HEK293 (cell line): ENCODE data around the gene CLIC4.

Experiments used
- CTCF ChIA-PET: fragments of 350-600 bp; formaldehyde crosslinking; extraction: SDS; loops from one replicate; lab custom pipeline; 2021; ENCODE audit warnings: antibody characterized with exemption; lab: Yijun Ruan, JAX
- POLR2A ChIA-PET: fragments of 300-600 bp; formaldehyde crosslinking; extraction: SDS; loops from one replicate; lab custom pipeline; 2020; ENCODE audit warnings: antibody characterized with exemption, inconsistent platforms; lab: Yijun Ruan, JAX
- H3K27ac ChIP-seq: fragments of 200-500 bp; sonication (Bioruptor generic); 2 replicates; pipeline ENCODE4 v1.5.1; 2014; ENCODE audit warnings: low read depth, low read length, control low read depth, inconsistent platforms; ENCODE audit errors: extremely low read depth
- H3K36me3 ChIP-seq, 2 experiments: fragments of 200-500 bp in 1 of 2; sonication (Bioruptor generic) in 1 of 2; 1 replicate in 1 of 2; 2 replicates in 1 of 2; pipeline ENCODE4 v1.5.1; 2014 to 2017; ENCODE audit warnings: inconsistent platforms in 2 of 2, low read length in 2 of 2; ENCODE audit not compliant: control insufficient read depth in 2 of 2, insufficient read depth in 1 of 2
- H3K4me1 ChIP-seq: fragments of 200-500 bp; sonication (Bioruptor generic); 2 replicates; pipeline ENCODE4 v1.5.1; 2014; ENCODE audit warnings: mild to moderate bottlenecking, low read length, inconsistent platforms; ENCODE audit not compliant: control insufficient read depth, insufficient read depth
- H3K4me3 ChIP-seq: 2 replicates; pipeline ENCODE4 v1.5.1; 2011; ENCODE audit warnings: low read depth, mild to moderate bottlenecking, control low read depth, low read length, moderate library complexity
- H3K9me3 ChIP-seq: fragments of 200-500 bp; sonication (Bioruptor generic); 2 replicates; pipeline ENCODE4 v1.5.1; 2014; ENCODE audit warnings: low read depth, low read length, inconsistent platforms; ENCODE audit not compliant: control insufficient read depth, insufficient read depth
- ATF2 ChIP-seq: fragments of 450-650 bp; formaldehyde crosslinking; IDR thresholded peaks from 2 replicates; pipeline ENCODE4 v1.5.1; 2016; ENCODE audit warnings: missing biosample characterization, missing genetic modification characterization, low read depth
- BCL6B ChIP-seq: fragments of 450-650 bp; formaldehyde crosslinking; IDR thresholded peaks from 2 replicates; pipeline ENCODE4 v1.5.1; 2017; ENCODE audit warnings: missing biosample characterization, missing genetic modification characterization
- GLI2 ChIP-seq: fragments of 450-650 bp; formaldehyde crosslinking; IDR thresholded peaks from 2 replicates; pipeline ENCODE4; 2017; ENCODE audit warnings: missing biosample characterization, missing genetic modification characterization, low read depth, borderline replicate concordance
- GLIS1 ChIP-seq: fragments of 450-650 bp; formaldehyde crosslinking; IDR thresholded peaks from 2 replicates; pipeline ENCODE4 v1.5.1; 2016; ENCODE audit warnings: missing biosample characterization, missing genetic modification characterization
- MEIS1 ChIP-seq: sonication (generic); formaldehyde crosslinking; IDR thresholded peaks from 2 replicates; pipeline ENCODE4 v1.8.1; 2022; ENCODE audit warnings: missing genetic modification reagents, mild to moderate bottlenecking, borderline replicate concordance
- PRDM2 ChIP-seq: fragments of 450-650 bp; formaldehyde crosslinking; IDR thresholded peaks from 2 replicates; pipeline ENCODE4 v1.5.1; 2016; ENCODE audit warnings: missing biosample characterization, missing genetic modification characterization, borderline replicate concordance
- SP3 ChIP-seq: fragments of 450-650 bp; formaldehyde crosslinking; IDR thresholded peaks from 2 replicates; pipeline ENCODE4 v1.5.1; 2016; ENCODE audit warnings: missing biosample characterization, missing genetic modification characterization
- SP7 ChIP-seq: fragments of 450-650 bp; formaldehyde crosslinking; IDR thresholded peaks from 2 replicates; pipeline ENCODE4 v1.5.1; 2016; ENCODE audit warnings: missing biosample characterization, missing genetic modification characterization
- YY1 ChIP-seq: fragments of 450-650 bp; formaldehyde crosslinking; IDR thresholded peaks from 2 replicates; pipeline ENCODE4 v1.5.1; 2018; ENCODE audit warnings: missing biosample characterization, missing genetic modification characterization
- ZEB2 ChIP-seq: fragments of 450-650 bp; formaldehyde crosslinking; IDR thresholded peaks from 2 replicates; pipeline ENCODE4 v1.5.1; 2016; ENCODE audit warnings: missing biosample characterization, missing genetic modification characterization
- ZNF138 ChIP-seq: fragments of 450-650 bp; formaldehyde crosslinking; IDR thresholded peaks from 2 replicates; pipeline ENCODE4 v1.5.1; 2016; ENCODE audit warnings: missing biosample characterization, missing genetic modification characterization, borderline replicate concordance
- ZNF239 ChIP-seq: fragments of 450-650 bp; formaldehyde crosslinking; IDR thresholded peaks from 2 replicates; pipeline ENCODE4 v1.5.1; 2016; ENCODE audit warnings: missing biosample characterization, missing genetic modification characterization
- ZNF266 ChIP-seq: fragments of 450-650 bp; formaldehyde crosslinking; IDR thresholded peaks from 2 replicates; pipeline ENCODE4 v1.5.1; 2016; ENCODE audit warnings: missing biosample characterization, missing genetic modification characterization, low read depth
- ZNF311 ChIP-seq: fragments of 450-650 bp; formaldehyde crosslinking; IDR thresholded peaks from 2 replicates; pipeline ENCODE4 v1.5.1; 2017; ENCODE audit warnings: missing biosample characterization, missing genetic modification characterization, borderline replicate concordance
- ZNF394 ChIP-seq: fragments of 450-650 bp; formaldehyde crosslinking; IDR thresholded peaks from 2 replicates; pipeline ENCODE4 v1.5.1; 2016; ENCODE audit warnings: missing biosample characterization, missing genetic modification characterization, mild to moderate bottlenecking, moderate library complexity, borderline replicate concordance
- ZNF768 ChIP-seq: fragments of 450-650 bp; formaldehyde crosslinking; IDR thresholded peaks from 2 replicates; pipeline ENCODE4 v1.5.1; 2018; ENCODE audit warnings: missing biosample characterization, mild to moderate bottlenecking, missing genetic modification characterization
- TF ChIP-seq, protein P1 (sequence below): fragments of 450-650 bp; formaldehyde crosslinking; conservative IDR thresholded peaks from 2 replicates; pipeline ENCODE4 v1.5.1; 2016; ENCODE audit warnings: low read depth, missing biosample characterization, missing genetic modification characterization
- TF ChIP-seq, protein P2 (sequence below): fragments of 450-650 bp; formaldehyde crosslinking; IDR thresholded peaks from 2 replicates; pipeline ENCODE4 v1.5.1; 2017; ENCODE audit warnings: missing biosample characterization, missing genetic modification characterization
- TF ChIP-seq, protein P3 (sequence below): fragments of 450-650 bp; formaldehyde crosslinking; IDR thresholded peaks from 2 replicates; pipeline ENCODE4 v1.5.1; 2017; ENCODE audit warnings: missing biosample characterization, missing genetic modification characterization

CLIC4 gene

GRCh38 chr1:24830680-24831272, 85.5 kb downstream of the CLIC4 start (continued):
- no peak for TF ChIP-seq PRDM2 (tag by site-specific recombination)
- TF ChIP-seq ZNF768 (tag by site-specific recombination), result no peak
- TF ChIP-seq SP3 (tag by site-specific recombination), result no peak
- no peak for TF ChIP-seq BCL6B (tag by site-specific recombination)
- TF ChIP-seq YY1 (tag by site-specific recombination), result no peak
- no peak for TF ChIP-seq ZNF394 (tag by site-specific recombination)

GRCh38 chr1:24841593-24841992, 96.3 kb downstream of the CLIC4 start:
- no peaks in the 10 kb centered on the region for H3K4me1 ChIP-seq
- H3K27ac ChIP-seq, result no peak overlapping the region
- ChIA-PET CTCF (interaction anchor here (0.7 to 2.6 kb wide), 5 partner anchors 9 to 450 kb away, joined by 3 to 14 read pairs (median 3); no protein-coding TSS in a partner anchor), POLR2A (no interaction called here)
- no peak overlapping the region for H3K4me3 ChIP-seq
- peaks cover 0 to 25% of the 10 kb centered on the region in 2 experiments; a peak in 2 of 3 replicates for H3K36me3 ChIP-seq
- H3K9me3 ChIP-seq, result no peaks in the 10 kb centered on the region
- TF ChIP-seq GLI2 (tag by site-specific recombination) (no peak), MEIS1 (CRISPR knock-in tag) (no peak), ZNF311 (tag by site-specific recombination) (no peak), ZEB2 (tag by site-specific recombination) (no peak), ZNF239 (tag by site-specific recombination) (no peak), GLIS1 (no peak), ZNF266 (no peak), ATF2 (tag by site-specific recombination) (no peak), ZNF138 (tag by site-specific recombination) (no peak), SP7 (no peak)
- TF ChIP-seq, protein P1, sequence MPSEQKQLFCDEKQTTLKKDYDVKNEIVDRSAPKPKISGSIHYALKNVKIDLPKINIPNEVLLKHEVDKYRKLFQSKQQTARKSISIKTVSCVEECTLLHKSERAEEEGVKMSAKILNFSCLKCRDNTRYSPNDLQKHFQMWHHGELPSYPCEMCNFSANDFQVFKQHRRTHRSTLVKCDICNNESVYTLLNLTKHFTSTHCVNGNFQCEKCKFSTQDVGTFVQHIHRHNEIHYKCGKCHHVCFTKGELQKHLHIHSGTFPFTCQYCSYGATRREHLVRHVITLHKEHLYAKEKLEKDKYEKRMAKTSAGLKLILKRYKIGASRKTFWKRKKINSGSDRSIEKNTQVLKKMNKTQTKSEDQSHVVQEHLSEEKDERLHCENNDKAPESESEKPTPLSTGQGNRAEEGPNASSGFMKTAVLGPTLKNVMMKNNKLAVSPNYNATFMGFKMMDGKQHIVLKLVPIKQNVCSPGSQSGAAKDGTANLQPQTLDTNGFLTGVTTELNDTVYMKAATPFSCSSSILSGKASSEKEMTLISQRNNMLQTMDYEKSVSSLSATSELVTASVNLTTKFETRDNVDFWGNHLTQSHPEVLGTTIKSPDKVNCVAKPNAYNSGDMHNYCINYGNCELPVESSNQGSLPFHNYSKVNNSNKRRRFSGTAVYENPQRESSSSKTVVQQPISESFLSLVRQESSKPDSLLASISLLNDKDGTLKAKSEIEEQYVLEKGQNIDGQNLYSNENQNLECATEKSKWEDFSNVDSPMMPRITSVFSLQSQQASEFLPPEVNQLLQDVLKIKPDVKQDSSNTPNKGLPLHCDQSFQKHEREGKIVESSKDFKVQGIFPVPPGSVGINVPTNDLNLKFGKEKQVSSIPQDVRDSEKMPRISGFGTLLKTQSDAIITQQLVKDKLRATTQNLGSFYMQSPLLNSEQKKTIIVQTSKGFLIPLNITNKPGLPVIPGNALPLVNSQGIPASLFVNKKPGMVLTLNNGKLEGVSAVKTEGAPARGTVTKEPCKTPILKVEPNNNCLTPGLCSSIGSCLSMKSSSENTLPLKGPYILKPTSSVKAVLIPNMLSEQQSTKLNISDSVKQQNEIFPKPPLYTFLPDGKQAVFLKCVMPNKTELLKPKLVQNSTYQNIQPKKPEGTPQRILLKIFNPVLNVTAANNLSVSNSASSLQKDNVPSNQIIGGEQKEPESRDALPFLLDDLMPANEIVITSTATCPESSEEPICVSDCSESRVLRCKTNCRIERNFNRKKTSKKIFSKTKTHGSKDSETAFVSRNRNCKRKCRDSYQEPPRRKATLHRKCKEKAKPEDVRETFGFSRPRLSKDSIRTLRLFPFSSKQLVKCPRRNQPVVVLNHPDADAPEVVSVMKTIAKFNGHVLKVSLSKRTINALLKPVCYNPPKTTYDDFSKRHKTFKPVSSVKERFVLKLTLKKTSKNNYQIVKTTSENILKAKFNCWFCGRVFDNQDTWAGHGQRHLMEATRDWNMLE (tag by site-specific recombination), result no peak
- TF ChIP-seq, protein P2, sequence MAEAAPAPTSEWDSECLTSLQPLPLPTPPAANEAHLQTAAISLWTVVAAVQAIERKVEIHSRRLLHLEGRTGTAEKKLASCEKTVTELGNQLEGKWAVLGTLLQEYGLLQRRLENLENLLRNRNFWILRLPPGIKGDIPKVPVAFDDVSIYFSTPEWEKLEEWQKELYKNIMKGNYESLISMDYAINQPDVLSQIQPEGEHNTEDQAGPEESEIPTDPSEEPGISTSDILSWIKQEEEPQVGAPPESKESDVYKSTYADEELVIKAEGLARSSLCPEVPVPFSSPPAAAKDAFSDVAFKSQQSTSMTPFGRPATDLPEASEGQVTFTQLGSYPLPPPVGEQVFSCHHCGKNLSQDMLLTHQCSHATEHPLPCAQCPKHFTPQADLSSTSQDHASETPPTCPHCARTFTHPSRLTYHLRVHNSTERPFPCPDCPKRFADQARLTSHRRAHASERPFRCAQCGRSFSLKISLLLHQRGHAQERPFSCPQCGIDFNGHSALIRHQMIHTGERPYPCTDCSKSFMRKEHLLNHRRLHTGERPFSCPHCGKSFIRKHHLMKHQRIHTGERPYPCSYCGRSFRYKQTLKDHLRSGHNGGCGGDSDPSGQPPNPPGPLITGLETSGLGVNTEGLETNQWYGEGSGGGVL (tag by site-specific recombination), result no peak
- TF ChIP-seq, protein P3, sequence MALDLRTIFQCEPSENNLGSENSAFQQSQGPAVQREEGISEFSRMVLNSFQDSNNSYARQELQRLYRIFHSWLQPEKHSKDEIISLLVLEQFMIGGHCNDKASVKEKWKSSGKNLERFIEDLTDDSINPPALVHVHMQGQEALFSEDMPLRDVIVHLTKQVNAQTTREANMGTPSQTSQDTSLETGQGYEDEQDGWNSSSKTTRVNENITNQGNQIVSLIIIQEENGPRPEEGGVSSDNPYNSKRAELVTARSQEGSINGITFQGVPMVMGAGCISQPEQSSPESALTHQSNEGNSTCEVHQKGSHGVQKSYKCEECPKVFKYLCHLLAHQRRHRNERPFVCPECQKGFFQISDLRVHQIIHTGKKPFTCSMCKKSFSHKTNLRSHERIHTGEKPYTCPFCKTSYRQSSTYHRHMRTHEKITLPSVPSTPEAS (tag by site-specific recombination), result no peak
